Astrocyte of the cerebellum (primary cell): ENCODE measurements around the gene PPP1R16B.

Experiments
- DNase-seq: peaks from one replicate; pipeline ENCODE4 v3.0.0-alpha.2; 2011; ENCODE audit warnings: low read depth
- H3K4me3 ChIP-seq: 2 replicates; pipeline ENCODE4 v1.5.1; 2011; ENCODE audit warnings: mild to moderate bottlenecking, low read depth, low read length, moderate library complexity
- in situ Hi-C: cut with HindIII; loops from 2 replicates; pipeline ENCODE4 v1.10.0; 2017; ENCODE audit warnings: low sequenced_read_pairs
- TF ChIP-seq, protein P1 (sequence below): IDR thresholded peaks from 2 replicates; pipeline ENCODE4 v1.5.1; 2012; ENCODE audit warnings: low read length, low read depth, moderate library complexity, mild to moderate bottlenecking; ENCODE audit errors: missing control alignments

PPP1R16B gene

GRCh38 chr20:38877483-38877882 is 72.0 kb downstream of the PPP1R16B start:
- H3K4me3 ChIP-seq = no peak overlapping the region
- TF ChIP-seq, protein P1, sequence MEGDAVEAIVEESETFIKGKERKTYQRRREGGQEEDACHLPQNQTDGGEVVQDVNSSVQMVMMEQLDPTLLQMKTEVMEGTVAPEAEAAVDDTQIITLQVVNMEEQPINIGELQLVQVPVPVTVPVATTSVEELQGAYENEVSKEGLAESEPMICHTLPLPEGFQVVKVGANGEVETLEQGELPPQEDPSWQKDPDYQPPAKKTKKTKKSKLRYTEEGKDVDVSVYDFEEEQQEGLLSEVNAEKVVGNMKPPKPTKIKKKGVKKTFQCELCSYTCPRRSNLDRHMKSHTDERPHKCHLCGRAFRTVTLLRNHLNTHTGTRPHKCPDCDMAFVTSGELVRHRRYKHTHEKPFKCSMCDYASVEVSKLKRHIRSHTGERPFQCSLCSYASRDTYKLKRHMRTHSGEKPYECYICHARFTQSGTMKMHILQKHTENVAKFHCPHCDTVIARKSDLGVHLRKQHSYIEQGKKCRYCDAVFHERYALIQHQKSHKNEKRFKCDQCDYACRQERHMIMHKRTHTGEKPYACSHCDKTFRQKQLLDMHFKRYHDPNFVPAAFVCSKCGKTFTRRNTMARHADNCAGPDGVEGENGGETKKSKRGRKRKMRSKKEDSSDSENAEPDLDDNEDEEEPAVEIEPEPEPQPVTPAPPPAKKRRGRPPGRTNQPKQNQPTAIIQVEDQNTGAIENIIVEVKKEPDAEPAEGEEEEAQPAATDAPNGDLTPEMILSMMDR = no peak
- in situ Hi-C loops = no loop called here
- no peak for DNase-seq

GRCh38 chr20:38878866-38879265 is 73.4 kb downstream of the PPP1R16B start:
- DNase-seq = peak; percentile 20
- no peak overlapping the region for H3K4me3 ChIP-seq
- in situ Hi-C loops = no loop called here
- TF ChIP-seq, protein P1 = no peak

DNA sequence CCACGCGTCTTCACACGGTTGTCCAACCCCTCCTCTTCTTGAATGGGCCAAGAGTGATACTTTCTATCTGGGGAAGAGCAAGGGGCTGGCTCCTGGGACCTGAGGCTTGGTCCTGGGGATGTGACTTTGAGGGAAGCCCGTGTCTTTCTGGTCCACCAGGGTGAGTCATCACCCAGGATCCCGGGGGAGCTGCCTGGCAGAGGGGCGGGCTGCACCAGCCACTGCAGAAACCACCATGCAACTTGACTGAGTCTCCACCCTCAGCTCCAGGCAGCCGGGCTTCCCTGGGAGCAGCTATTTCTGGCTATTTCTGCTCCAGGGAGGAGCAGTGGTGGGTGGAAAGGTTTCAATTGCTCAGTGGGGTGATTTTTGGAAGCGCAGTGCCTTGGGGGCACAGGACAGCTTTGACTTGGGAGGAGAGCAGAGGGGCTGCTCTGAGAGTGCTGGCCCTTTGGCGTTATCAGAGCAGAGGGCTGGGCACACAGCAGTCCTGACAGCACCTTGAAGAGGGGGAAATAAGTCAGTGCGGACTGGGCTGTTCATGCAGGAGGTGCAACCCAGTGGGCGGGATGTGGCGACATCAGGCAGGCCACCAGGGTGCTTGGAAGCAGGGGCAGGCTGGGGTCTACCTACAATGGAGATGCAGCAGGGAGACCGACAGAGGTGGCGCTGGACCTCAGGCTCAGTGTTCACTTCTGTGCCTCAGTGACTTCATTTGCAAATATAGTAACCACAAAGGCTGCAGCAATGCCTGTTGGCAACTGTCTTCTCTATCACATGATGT is 75.6 kb downstream of the PPP1R16B start:
- DNase-seq = no peak
- H3K4me3 ChIP-seq = no peak overlapping the region
- TF ChIP-seq, protein P1 = no peak
- in situ Hi-C loops = no loop called here

GRCh38 chr20:38881806-38882440 is 76.4 kb downstream of the PPP1R16B start:
- H3K4me3 ChIP-seq = no peak overlapping the region
- in situ Hi-C loops = no loop called here
- TF ChIP-seq, protein P1 = no peak
- DNase-seq = no peak

DNA sequence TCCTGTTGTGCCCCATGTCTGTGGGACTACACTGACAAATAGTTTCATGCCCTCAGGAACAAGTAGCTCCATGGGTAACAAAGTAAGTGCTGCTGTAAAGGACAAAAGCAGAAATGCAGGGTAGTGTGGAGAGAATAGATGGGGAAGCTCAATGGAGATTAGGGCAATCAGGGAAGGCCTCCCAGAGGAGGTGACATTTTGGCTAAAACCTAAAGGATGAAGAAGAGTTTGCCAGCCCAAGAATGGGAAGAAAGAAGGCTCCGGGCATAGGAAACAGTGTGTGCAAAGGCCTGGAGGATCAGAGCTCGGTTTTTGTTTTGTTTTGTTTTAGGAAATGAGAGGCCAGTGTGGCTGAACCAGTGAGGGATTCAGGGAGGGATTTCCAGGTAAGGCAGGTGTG is 77.1 kb downstream of the PPP1R16B start:
- TF ChIP-seq, protein P1 = no peak
- in situ Hi-C loops = no loop called here
- no peak for DNase-seq
- no peak overlapping the region for H3K4me3 ChIP-seq

DNA sequence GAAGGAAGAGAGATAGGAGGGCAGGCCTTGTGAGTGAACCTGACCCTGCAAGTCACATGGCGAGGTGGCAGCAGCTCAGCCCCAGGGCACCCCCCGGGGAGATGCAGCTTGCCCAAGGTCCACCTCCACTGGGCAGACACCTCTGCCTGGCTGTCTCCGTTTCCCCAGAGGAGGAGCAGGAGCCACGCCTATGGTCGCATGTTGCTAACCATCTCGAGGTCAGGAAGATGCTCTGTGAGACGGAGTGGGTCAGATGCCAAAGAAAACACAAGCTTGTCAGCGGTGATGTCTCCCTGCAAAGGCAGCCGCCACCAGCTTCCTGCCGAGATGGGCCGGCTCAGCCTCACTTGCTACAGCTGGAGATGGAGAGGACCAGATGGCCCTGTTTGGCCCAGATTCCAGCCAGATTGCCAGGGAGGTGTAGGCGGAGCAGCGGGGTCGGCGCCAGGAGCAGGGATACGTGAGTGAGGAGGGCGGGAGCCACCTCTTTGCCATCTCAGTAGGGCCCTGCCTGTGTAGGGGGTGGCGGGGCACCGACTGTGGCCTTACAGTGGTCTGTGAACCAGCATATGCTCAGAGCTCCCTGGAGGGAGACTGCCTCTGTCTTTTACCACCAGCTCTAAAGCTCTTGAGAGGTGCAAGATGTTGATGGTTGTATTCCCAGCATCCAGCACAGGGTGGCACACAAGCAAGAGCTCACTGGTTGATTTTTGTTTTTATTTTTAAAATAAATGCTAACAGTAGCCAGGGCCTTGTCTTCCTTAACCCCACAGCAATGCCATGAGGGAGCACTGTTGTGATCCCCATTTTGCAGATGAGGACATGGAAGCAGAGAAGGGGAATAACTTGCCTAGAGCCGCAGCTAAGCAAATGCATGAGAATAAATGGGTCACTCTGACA is 77.8 kb downstream of the PPP1R16B start:
- no peak overlapping the region for H3K4me3 ChIP-seq
- in situ Hi-C loops = no loop called here
- TF ChIP-seq, protein P1 = no peak
- no peak for DNase-seq
